ENCODE results near the gene PCP4L1.

DNA sequence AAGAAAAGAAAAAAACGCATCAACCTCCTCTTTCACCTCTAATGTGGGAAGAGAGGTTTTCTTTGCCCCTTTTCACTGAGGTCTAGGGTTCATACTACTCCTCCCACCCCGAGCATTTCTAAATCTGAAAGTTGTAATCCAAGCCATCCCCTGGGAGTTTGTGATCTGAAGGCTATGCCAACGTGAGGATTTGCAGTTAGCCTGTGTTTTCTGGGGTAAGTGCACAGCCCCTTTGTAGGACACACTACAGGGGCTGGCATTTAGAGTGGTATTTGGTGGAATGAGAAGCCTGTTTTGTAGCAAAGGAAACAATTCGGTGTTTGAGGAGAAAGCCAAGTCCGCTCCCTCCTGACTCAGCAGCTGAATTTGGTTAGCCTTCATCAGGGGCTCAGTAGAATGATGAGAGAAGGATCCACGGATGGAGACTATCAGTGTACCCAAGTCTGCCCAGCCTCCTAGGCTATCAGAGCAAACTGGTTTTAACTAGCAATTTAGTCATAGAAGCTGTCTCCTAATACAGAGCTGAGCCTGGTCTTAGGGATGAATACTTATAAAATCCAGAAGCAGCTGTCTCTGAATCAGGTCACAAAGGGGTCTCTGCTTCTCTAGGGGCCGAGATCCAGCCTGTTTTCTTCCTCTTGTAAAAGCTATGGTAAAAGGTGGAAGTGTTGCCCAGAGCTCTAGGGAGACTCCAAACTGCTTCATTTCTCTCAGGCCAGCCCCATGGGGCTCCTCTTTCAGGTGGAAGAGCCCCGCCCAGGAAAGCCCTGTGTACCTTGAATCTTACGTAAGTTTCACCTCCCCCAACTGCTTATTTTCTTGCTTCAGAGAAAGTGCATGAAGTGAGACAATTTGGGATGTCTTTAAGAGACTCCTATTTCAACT lies 2.1 kb downstream of the PCP4L1 start:
- TF ChIP-seq CTCF (IDR thresholded peaks at IDR 0.05) (no peak), EP300 (IDR thresholded peaks at IDR 0.05) (no peak), POLR2A (IDR thresholded peaks at IDR 0.05) (no peak)
